Activated naive CD8-positive, alpha-beta T cell treated with anti-CD3 and anti-CD28 coated beads, Interleukin-2, amount 50 U/mL, for 24 hours (primary cell): ENCODE measurements around the gene LAMP5.

ENCODE experiments used
- ATAC-seq: fragments of 150-1000 bp; cut with Tn5 transposase; one replicate; pipeline ENCODE4 v1.10.0; 2021
- DNase-seq: peaks from one replicate; pipeline ENCODE4 v3.0.0; 2021
- H3K27ac Mint-ChIP-seq: one replicate; pipeline ENCODE4 v1.8.0; 2021; ENCODE audit warnings: mild to moderate bottlenecking, mixed read lengths
- H3K27me3 Mint-ChIP-seq: one replicate; pipeline ENCODE4 v1.8.0; 2021; ENCODE audit warnings: mixed read lengths
- H3K36me3 Mint-ChIP-seq: one replicate; pipeline ENCODE4 v1.8.0; 2021; ENCODE audit warnings: low read depth, mixed read lengths
- H3K4me1 Mint-ChIP-seq: one replicate; pipeline ENCODE4 v1.8.0; 2021; ENCODE audit warnings: mixed read lengths
- H3K4me3 Mint-ChIP-seq: one replicate; pipeline ENCODE4 v1.8.0; 2021; ENCODE audit warnings: mild to moderate bottlenecking, moderate library complexity, mixed read lengths
- H3K9me3 Mint-ChIP-seq: one replicate; pipeline ENCODE4 v1.8.0; 2021; ENCODE audit warnings: mixed read lengths

Gene LAMP5, protein sequence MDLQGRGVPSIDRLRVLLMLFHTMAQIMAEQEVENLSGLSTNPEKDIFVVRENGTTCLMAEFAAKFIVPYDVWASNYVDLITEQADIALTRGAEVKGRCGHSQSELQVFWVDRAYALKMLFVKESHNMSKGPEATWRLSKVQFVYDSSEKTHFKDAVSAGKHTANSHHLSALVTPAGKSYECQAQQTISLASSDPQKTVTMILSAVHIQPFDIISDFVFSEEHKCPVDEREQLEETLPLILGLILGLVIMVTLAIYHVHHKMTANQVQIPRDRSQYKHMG

DNA sequence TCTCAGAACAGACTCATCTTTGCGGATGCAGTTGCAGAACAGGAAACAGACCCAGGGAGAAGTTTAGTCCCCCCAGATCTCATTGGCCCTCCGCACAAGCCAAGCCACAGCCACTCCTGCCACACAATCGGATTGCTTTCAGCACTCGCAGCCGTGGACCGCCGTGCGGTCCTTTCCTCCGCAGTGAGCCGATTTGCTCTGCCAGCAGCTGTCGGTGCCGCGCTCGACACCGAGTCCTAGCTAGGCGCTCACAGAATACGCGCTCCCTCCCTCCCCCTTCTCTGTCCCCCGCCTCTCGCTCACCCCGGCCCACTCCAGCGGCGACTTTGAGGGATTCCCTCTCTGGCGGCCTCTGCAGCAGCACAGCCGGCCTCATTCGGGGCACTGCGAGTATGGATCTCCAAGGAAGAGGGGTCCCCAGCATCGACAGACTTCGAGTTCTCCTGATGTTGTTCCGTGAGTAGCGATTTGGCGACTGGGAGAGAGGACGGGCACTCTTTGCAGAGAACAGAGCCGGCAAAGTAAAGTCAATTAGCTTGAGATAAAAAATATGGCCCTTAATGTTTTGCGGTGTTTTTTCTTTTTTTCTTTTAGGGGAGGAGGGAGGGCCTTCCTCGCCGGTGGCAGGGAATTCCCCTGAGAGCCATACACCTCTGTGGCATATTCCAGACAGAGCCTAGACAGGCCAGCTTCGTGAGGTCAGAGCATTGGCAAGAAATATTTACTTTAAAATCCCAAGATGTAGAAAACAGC lies at the start of gene LAMP5:
Gene LAMP5, plus strand, starts transcription at position 130 of the 753 bp plus-strand sequence. Its CDS starts 263 bp downstream, at position 393.
- no peaks in the 10 kb centered on the region for H3K36me3 Mint-ChIP-seq
- ATAC-seq: no peak
- H3K9me3 Mint-ChIP-seq: no peaks in the 10 kb centered on the region
- H3K4me1 Mint-ChIP-seq: peaks cover 3% of the 10 kb centered on the region
- H3K27ac Mint-ChIP-seq: no peak within 1 kb of the TSS
- H3K4me3 Mint-ChIP-seq: no peak within 1 kb of the TSS
- peaks cover 67% of the 10 kb centered on the region for H3K27me3 Mint-ChIP-seq
- DNase-seq: no peak

DNA sequence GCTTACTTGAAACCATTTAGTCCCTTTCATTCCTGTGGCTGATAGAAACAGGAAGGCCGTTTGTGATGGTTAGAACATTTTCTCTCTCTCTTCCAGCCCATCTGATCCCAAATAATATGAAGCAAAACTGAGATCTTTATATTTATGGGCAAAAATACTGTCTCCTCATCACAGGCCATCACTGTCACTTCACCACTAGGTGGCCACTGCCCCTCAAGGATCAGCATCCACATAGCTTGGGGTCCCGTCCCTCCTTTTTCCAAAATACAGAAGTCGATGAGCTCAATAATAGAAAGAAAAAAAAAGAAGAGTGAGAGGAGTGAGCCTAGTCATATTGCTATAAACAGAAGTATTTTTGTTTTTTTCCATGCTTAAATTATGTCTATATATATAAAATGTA lies 46.4 kb upstream of the LAMP5 start:
- ATAC-seq (no peak), DNase-seq (no peak)
- Mint-ChIP-seq H3K27ac (no peak overlapping the region), H3K4me1 (no peaks in the 10 kb centered on the region), H3K27me3 (no peaks in the 10 kb centered on the region), H3K4me3 (no peak overlapping the region), H3K9me3 (peaks cover 9% of the 10 kb centered on the region), H3K36me3 (no peaks in the 10 kb centered on the region)

DNA sequence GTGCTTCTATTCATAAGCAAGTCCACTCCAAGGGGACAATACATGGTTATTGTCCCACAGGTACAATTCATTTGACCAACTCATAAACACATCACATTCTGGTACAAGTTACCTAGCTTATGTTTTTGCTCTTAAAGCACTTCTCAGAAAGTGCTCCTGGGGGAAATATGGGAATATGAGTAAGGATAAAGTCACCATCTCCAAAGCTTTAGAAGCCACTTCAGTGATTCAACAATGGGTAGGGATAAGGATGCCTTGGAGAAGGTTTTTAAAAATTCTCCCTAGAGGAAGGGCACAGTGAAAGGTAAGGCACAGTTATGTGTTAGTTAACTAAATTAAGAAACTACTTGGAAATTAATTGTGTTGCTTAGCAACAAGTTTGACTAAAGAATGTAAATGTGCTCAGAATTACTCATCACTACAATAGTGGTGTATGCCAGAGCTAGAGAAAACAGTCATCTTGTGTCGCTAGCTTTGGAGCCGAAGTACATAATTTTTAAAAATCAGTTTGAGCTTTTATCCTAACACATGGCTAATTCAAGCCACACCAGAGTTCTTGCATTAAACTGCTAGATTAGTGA lies 39.5 kb upstream of the LAMP5 start:
- H3K27me3 Mint-ChIP-seq: no peaks in the 10 kb centered on the region
- no peaks in the 10 kb centered on the region for H3K36me3 Mint-ChIP-seq
- no peaks in the 10 kb centered on the region for H3K4me1 Mint-ChIP-seq
- no peak overlapping the region for H3K4me3 Mint-ChIP-seq
- no peak for DNase-seq
- ATAC-seq: no peak
- H3K9me3 Mint-ChIP-seq: no peaks in the 10 kb centered on the region
- no peak overlapping the region for H3K27ac Mint-ChIP-seq

DNA sequence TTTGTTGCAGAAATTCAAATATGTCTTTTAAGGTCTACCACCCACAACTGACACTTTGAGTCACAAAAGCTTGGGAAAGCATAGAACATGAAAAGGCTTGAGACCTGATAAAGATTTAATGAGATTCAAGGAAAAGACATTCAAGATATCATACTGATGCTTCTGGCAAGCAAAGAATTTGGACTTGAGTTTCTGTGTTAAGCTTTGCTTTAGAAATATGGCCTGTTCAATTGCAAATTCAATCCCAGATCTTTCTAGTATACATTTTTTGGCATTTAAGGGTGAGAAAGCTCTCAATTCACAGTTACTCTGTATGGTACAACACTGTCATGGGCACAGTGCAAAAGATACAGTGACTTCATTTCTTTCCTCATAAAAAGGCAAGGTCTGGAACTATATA lies 38.9 kb upstream of the LAMP5 start:
- DNase-seq (no peak), ATAC-seq (no peak)
- no peaks in the 10 kb centered on the region for H3K4me1 Mint-ChIP-seq
- H3K36me3 Mint-ChIP-seq: no peaks in the 10 kb centered on the region
- no peak overlapping the region for H3K27ac Mint-ChIP-seq
- H3K9me3 Mint-ChIP-seq: no peaks in the 10 kb centered on the region
- H3K27me3 Mint-ChIP-seq: no peaks in the 10 kb centered on the region
- H3K4me3 Mint-ChIP-seq: no peak overlapping the region

DNA sequence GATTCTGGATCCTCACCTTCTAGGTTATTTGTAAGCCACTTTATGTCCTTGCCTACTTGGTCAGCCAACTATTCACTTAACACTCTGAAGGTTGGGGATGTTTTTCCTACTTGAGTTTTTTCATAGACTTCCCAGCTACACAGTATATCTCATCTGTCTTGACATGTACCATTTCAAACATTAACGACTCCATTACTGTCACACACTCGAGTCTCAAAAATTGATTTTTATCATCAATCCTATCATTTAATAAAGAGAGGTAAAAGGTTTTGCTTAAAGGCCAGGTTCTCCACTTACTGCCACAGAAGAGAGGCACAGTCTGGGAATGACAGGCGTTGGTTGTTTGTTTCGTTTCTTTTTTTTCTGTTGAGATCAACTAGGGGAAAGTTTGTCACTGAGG lies 38.2 kb upstream of the LAMP5 start:
- H3K27ac Mint-ChIP-seq: no peak overlapping the region
- H3K27me3 Mint-ChIP-seq: no peaks in the 10 kb centered on the region
- no peaks in the 10 kb centered on the region for H3K36me3 Mint-ChIP-seq
- no peaks in the 10 kb centered on the region for H3K9me3 Mint-ChIP-seq
- no peak for ATAC-seq
- no peak overlapping the region for H3K4me3 Mint-ChIP-seq
- no peak for DNase-seq
- no peaks in the 10 kb centered on the region for H3K4me1 Mint-ChIP-seq

DNA sequence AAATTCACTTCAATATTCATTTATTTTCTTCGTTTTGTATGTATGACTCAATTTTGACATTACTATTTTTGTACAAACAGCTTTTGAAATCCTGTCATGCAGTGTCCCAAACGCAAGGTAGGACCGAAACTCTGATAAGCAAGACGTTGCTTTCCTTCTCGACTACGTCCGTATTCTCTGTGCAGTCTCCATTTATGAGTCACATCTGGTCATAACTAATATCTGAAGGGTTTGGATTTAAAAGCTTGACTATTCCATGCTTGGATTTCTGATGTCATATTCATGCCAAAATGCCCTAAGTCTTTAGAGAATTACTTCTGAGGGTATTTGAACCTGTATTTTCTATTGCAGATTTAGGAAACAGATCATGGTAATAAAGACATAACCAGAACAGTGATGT lies 37.8 kb upstream of the LAMP5 start:
- Mint-ChIP-seq H3K27me3 (no peaks in the 10 kb centered on the region), H3K36me3 (no peaks in the 10 kb centered on the region), H3K9me3 (no peaks in the 10 kb centered on the region), H3K4me3 (no peak overlapping the region), H3K4me1 (no peaks in the 10 kb centered on the region), H3K27ac (no peak overlapping the region)
- ATAC-seq (no peak), DNase-seq (no peak)

DNA sequence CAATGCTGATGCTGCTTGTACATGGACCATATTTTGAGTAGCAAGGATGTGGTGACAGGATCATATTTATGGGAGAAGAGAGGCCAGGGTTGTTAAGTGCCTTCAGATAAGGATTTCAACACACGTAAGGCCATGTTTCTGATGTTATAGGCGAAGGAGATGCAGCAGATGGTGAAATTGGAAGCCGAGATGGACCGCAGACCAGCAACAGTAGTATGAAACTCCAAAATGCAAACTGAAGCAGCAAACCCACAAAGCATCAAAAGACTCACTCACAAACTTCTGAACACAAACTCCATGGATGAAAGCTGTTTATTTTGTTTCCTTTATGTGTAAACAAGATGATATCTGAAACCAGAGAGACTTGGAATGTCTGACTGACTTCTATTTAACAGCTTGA lies 35.6 kb upstream of the LAMP5 start:
- H3K27me3 Mint-ChIP-seq: no peaks in the 10 kb centered on the region
- no peaks in the 10 kb centered on the region for H3K9me3 Mint-ChIP-seq
- H3K4me3 Mint-ChIP-seq: no peak overlapping the region

DNA sequence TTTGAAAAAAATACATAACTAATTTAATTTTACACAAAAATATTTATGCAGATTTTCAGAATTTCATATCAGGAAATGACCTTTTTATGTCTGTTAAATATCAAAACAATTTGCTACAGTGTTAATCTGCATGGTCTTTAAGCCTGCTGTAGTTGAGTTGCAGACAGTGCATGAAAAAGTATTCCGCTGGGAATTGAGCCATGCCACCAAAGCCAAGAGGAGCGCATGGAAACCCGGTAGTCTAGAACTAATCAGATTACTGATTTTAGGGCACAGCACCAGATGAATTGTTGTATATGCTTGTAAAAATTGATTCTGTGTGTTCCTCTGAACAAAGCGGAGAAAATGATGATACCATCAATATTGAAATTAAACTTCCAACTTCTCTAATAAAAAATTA lies 34.3 kb upstream of the LAMP5 start:
- peaks cover 4% of the 10 kb centered on the region for H3K9me3 Mint-ChIP-seq
- no peak for ATAC-seq
- H3K36me3 Mint-ChIP-seq: no peaks in the 10 kb centered on the region
- H3K4me3 Mint-ChIP-seq: no peak overlapping the region
- H3K27ac Mint-ChIP-seq: no peak overlapping the region
- no peaks in the 10 kb centered on the region for H3K4me1 Mint-ChIP-seq
- H3K27me3 Mint-ChIP-seq: no peaks in the 10 kb centered on the region
- no peak for DNase-seq

More for the DNA sequence above, 35.6 kb upstream of the LAMP5 start:
- DNase-seq: no peak
- ATAC-seq: no peak
- Mint-ChIP-seq H3K4me1 (no peaks in the 10 kb centered on the region), H3K27ac (no peak overlapping the region), H3K36me3 (no peaks in the 10 kb centered on the region)

DNA sequence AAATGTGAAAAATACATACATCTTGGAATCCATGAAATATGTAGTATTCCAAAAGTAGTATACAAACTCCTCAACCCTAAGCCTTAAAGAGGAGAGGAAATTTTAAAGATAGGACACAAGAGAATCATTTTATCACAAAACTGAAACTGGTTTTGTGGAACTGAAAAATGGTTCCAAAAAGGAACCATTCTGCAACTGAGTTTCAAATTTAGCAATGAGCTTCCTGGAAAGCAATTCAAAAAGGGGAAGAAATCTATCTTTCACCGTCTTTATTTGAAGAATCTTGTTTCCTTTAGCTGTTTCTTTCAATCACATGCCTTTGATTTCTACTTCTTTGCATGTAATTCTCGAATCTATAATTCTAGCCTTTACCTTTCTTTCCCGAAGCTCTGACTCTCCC lies 32.2 kb upstream of the LAMP5 start:
- ATAC-seq: no peak
- no peak for DNase-seq
- Mint-ChIP-seq H3K27me3 (no peaks in the 10 kb centered on the region), H3K4me3 (no peak overlapping the region), H3K4me1 (no peaks in the 10 kb centered on the region), H3K9me3 (peaks cover 4% of the 10 kb centered on the region), H3K36me3 (no peaks in the 10 kb centered on the region), H3K27ac (no peak overlapping the region)

DNA sequence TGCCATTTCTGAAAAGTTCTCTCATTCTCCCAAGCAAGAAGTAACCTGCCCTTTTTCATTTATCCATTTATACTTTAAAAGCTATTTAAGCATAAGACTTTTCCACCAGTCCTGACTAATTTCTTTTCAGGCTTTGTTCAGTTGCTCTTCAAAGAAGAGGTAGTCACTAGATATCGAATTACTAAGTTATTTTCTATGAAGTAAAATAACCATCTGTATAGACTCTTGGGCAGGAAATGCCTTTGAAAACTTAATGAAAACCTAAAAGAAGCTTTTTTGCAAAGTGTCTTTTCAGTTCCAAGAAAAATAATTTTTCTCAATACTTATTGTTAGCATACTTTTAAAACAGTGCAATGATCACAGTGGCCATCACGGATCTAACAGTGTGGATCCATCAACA lies 31.3 kb upstream of the LAMP5 start:
- no peak for ATAC-seq
- DNase-seq: no peak
- no peak overlapping the region for H3K4me3 Mint-ChIP-seq
- H3K9me3 Mint-ChIP-seq: peaks cover 4% of the 10 kb centered on the region
- H3K4me1 Mint-ChIP-seq: no peaks in the 10 kb centered on the region
- no peaks in the 10 kb centered on the region for H3K27me3 Mint-ChIP-seq
- H3K27ac Mint-ChIP-seq: no peak overlapping the region
- no peaks in the 10 kb centered on the region for H3K36me3 Mint-ChIP-seq

DNA sequence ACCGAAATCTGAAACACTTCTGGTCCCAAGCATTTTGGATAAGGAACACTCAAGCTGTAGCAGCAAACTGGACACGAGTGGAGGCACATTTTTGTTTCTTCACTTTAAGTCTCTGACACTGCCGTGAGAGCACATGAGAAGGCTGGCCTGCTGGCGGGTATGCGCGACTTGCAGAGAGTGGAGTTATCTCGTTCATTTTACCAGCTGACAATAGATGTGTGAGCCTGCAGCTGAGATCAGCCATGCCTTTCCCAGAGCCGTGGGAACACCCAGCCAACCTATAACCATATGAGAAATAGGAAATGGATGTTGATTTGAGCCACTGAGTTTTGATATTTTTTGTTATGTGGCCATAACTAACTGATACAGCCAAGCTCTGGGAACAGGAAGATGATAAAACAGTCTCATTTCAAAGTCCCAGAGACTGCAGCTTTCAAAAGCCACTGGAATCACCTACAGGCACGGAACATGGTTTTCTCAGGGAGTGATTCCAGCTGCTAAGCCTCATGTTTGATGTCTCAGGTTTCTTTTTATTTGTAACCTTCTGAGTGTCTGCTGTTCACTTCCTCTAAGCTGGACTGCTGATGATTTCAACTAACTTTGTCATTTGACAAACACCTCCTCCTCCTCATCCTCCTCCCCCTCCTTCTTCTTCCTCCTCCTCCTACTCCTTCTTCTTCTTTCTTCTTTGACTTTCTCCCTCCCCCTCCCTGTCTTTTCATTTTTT lies 28.6 kb upstream of the LAMP5 start:
- H3K36me3 Mint-ChIP-seq: no peaks in the 10 kb centered on the region
- H3K27ac Mint-ChIP-seq: no peak overlapping the region
- no peaks in the 10 kb centered on the region for H3K27me3 Mint-ChIP-seq
- no peak overlapping the region for H3K4me3 Mint-ChIP-seq
- no peak for DNase-seq
- H3K9me3 Mint-ChIP-seq: peaks cover 8% of the 10 kb centered on the region
- no peak for ATAC-seq
- H3K4me1 Mint-ChIP-seq: no peaks in the 10 kb centered on the region

DNA sequence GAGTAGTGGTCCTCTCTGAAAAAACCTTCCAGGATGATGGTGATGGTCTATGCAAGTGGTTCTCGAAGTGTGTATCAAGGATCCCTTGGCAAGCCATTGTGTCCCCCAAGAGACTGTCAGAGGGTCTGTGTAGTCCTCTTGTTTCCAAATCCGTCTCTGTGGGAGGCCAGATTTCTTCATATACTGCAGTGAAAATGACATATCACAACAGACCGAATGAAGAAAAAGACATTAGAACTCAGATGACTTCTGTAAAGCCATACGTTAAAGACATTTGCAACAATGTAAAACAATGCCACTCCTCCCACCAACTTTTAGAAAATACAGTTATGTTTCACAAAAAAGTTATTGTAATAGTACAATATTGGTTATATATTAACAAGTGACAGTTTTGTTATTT lies 27.2 kb upstream of the LAMP5 start:
- ATAC-seq (no peak), DNase-seq (no peak)
- Mint-ChIP-seq H3K9me3 (peaks cover 8% of the 10 kb centered on the region), H3K27ac (no peak overlapping the region), H3K4me3 (no peak overlapping the region), H3K36me3 (no peaks in the 10 kb centered on the region), H3K4me1 (no peaks in the 10 kb centered on the region), H3K27me3 (no peaks in the 10 kb centered on the region)

DNA sequence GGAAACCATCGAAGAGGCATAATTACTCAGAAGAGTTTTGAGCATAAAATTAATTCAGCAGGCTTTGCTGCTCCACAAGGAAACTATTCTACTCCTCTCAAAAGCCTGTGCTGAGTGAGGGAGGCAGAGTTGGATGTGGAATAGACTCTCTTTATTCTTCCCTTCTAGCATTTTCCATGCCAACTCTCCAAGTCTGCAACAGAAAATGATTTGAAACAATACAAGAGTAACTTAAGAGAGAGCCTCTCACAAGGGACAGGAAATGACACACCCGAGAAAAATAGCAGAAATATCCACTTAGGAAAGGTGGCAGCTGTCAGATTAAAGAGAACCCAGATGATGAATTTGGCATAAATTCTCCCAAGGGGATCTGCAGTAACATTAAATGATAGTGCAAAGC lies 26.3 kb upstream of the LAMP5 start:
- H3K27ac Mint-ChIP-seq: no peak overlapping the region
- ATAC-seq (no peak), DNase-seq (no peak)
- H3K4me1 Mint-ChIP-seq: no peaks in the 10 kb centered on the region
- H3K27me3 Mint-ChIP-seq: no peaks in the 10 kb centered on the region
- peaks cover 8% of the 10 kb centered on the region for H3K9me3 Mint-ChIP-seq
- no peak overlapping the region for H3K4me3 Mint-ChIP-seq
- H3K36me3 Mint-ChIP-seq: no peaks in the 10 kb centered on the region

DNA sequence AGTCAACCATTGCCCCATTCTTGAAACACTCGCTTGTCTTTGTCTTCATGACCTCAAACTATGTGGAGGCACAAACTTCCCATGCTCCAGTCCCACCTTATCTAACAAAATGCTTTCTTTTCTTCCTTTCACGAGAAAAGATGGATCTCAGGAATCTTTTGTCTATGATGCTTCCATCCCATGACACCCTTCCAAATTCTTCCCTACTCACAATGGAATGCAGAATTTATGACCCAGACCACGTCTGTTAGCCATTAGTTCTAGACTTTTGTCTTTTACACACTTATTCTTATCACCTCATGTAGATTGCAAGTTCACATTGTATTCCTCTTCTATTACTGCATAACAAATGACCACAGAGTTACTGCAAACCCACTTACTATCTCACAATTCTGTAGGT lies 24.2 kb upstream of the LAMP5 start:
- no peaks in the 10 kb centered on the region for H3K36me3 Mint-ChIP-seq

DNA sequence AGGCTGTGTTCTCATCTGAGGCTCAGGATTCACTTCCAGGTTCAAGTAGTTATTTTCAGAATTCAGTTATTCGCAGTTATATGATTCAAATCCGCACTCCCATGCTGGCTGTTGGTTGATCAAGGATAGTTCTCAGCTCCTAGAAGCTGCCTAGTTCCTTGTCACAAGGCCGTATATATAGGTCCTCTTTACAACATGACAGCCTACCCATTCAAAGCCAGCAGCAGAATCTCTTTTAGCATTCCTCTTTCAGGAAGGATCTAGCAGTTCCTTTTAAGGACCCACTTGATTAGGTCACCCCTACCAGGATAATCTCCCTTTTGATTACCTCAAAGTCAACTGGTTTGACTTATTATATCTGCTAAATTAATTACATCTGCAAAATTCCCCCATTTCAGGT lies 23.8 kb upstream of the LAMP5 start:
- H3K27me3 Mint-ChIP-seq: no peaks in the 10 kb centered on the region
- no peaks in the 10 kb centered on the region for H3K4me1 Mint-ChIP-seq
- no peak overlapping the region for H3K4me3 Mint-ChIP-seq
- no peaks in the 10 kb centered on the region for H3K36me3 Mint-ChIP-seq
- H3K27ac Mint-ChIP-seq: no peak overlapping the region
- ATAC-seq (no peak), DNase-seq (no peak)
- H3K9me3 Mint-ChIP-seq: peaks cover 4% of the 10 kb centered on the region

More for the DNA sequence above, 24.2 kb upstream of the LAMP5 start:
- no peaks in the 10 kb centered on the region for H3K4me1 Mint-ChIP-seq
- no peak for ATAC-seq
- DNase-seq: no peak
- H3K27ac Mint-ChIP-seq: no peak overlapping the region
- H3K4me3 Mint-ChIP-seq: no peak overlapping the region
- no peaks in the 10 kb centered on the region for H3K27me3 Mint-ChIP-seq
- H3K9me3 Mint-ChIP-seq: peaks cover 4% of the 10 kb centered on the region
